Left ventricle myocardium inferior (tissue), 1 donor: ENCODE data around the gene GAPDHS. TPM values are rescaled to one million over a fixed set of nuclear protein-coding genes. Genes with fewer than 3 reads are reported as not detected.
A peak's percentile ranks its signal among the peaks of the same experiment; 100 is the strongest.

Source experiments
- DNase-seq: peaks from one replicate; pipeline ENCODE4 v3.0.0-alpha.2; 2020
- H3K27ac ChIP-seq: fragments of 200-600 bp; replicated peaks from 2 replicates; pipeline ENCODE4 v1.8.0; 2021
- H3K27me3 ChIP-seq: fragments of 200-600 bp; 2 replicates; pipeline ENCODE4 v1.8.0; 2021; ENCODE audit warnings: low read depth
- H3K36me3 ChIP-seq: fragments of 200-600 bp; 2 replicates; pipeline ENCODE4 v1.8.0; 2021
- H3K4me1 ChIP-seq: fragments of 200-600 bp; 2 replicates; pipeline ENCODE4 v1.8.0; 2021
- H3K4me3 ChIP-seq: fragments of 200-600 bp; 2 replicates; pipeline ENCODE4 v1.8.0; 2021; ENCODE audit warnings: mild to moderate bottlenecking, moderate library complexity
- H3K9me3 ChIP-seq: fragments of 200-600 bp; replicated peaks from 2 replicates; pipeline ENCODE4 v1.8.0; 2021
- CTCF ChIP-seq: fragments of 200-600 bp; IDR thresholded peaks from 2 replicates; pipeline ENCODE4 v1.8.0; 2021; ENCODE audit warnings: antibody characterized with exemption, mild to moderate bottlenecking, borderline replicate concordance
- intact Hi-C: fragments of 100-400 bp; cut with micrococcal nuclease; formaldehyde crosslinking; loops from one replicate; pipeline ENCODE4 v1.11.0; 2022
- total RNA-seq: library from RNA; stranded (reverse); fragmentation: NEBNext Ultra II Directional; extraction: Animal tissue kit (Norgen Biotek cat#: 25700); gene quantifications from one replicate; pipeline ENCODE4 v1.2.1, GENCODE V29; 2021
- donor health status: DM: no; HTN: yes; CAD: no; lungs with severe emphysema.

GAPDHS gene
- total RNA-seq, 1 donor from 2014 or later = not detected

- H3K9me3 ChIP-seq = no peaks in the 10 kb centered on the region
- no peak overlapping the region for H3K27ac ChIP-seq
- no peak overlapping the region for H3K4me3 ChIP-seq
- peaks cover 47% of the 10 kb centered on the region for H3K27me3 ChIP-seq
- intact Hi-C loops = no loop called here
- H3K36me3 ChIP-seq = no peaks in the 10 kb centered on the region
- peak; percentile 53 for TF ChIP-seq CTCF
- no peaks in the 10 kb centered on the region for H3K4me1 ChIP-seq
- no peak for DNase-seq
Observed at GRCh38 chr19:35592226-35592625, 59.0 kb downstream of the GAPDHS start.

Other genes starting within 250 kb of the GAPDHS start
- gene MAG, start 241.3 kb upstream of the GAPDHS start, total RNA-seq = not detected
- gene CD22, start 204.3 kb upstream of the GAPDHS start, total RNA-seq = not detected
- gene FFAR1, start 185.6 kb upstream of the GAPDHS start, total RNA-seq = not detected
- not detected for gene FFAR3, start 175.0 kb upstream of the GAPDHS start, total RNA-seq
- not detected for gene GPR42, start 162.4 kb upstream of the GAPDHS start, total RNA-seq
- 0.27 TPM for gene FFAR2, start 85.2 kb upstream of the GAPDHS start, total RNA-seq
- gene KRTDAP, start 43.0 kb upstream of the GAPDHS start, total RNA-seq = not detected
- gene DMKN, start 19.8 kb upstream of the GAPDHS start, total RNA-seq = 7.9 TPM
- gene SBSN, start 5.1 kb upstream of the GAPDHS start, total RNA-seq = not detected
- 84.3 TPM for gene TMEM147, start 12.2 kb downstream of the GAPDHS start, total RNA-seq
- not detected for gene ATP4A, start 30.2 kb downstream of the GAPDHS start, total RNA-seq
- gene PMIS2, start 52.7 kb downstream of the GAPDHS start, total RNA-seq = not detected
- 3.7 TPM for gene HAUS5, start 79.3 kb downstream of the GAPDHS start, total RNA-seq
- 52.7 TPM for gene RBM42, start 95.6 kb downstream of the GAPDHS start, total RNA-seq
- 0.33 TPM for gene ETV2, start 108.3 kb downstream of the GAPDHS start, total RNA-seq
- 1,365 TPM for gene COX6B1, start 114.9 kb downstream of the GAPDHS start, total RNA-seq
- not detected for gene UPK1A, start 133.1 kb downstream of the GAPDHS start, total RNA-seq
- gene ZBTB32, start 171.1 kb downstream of the GAPDHS start, total RNA-seq = not detected
- gene KMT2B, start 184.5 kb downstream of the GAPDHS start, total RNA-seq = 12.8 TPM
- 4.9 TPM for gene IGFLR1, start 209.0 kb downstream of the GAPDHS start, total RNA-seq
- gene U2AF1L4, start 212.0 kb downstream of the GAPDHS start, total RNA-seq = 24.9 TPM
- gene PSENEN, start 212.2 kb downstream of the GAPDHS start, total RNA-seq = 43.1 TPM
- 6.2 TPM for gene LIN37, start 215.1 kb downstream of the GAPDHS start, total RNA-seq
- 899 TPM for gene HSPB6, start 223.6 kb downstream of the GAPDHS start, total RNA-seq
- 4.8 TPM for gene PROSER3, start 224.7 kb downstream of the GAPDHS start, total RNA-seq
- gene ARHGAP33, start 242.1 kb downstream of the GAPDHS start, total RNA-seq = 3.8 TPM